Measurements from ENCODE around the gene TMPRSS6. TPM values are rescaled to one million over a fixed set of nuclear protein-coding genes. Genes with fewer than 3 reads are reported as not detected.

The TMPRSS6 gene
- total and polyA plus RNA-seq, 2 of the 8 experiments (the other 6 are each of a cell fraction or from before 2014, with no cell fraction given) = 0.02 TPM; not detected in 1

DNA sequence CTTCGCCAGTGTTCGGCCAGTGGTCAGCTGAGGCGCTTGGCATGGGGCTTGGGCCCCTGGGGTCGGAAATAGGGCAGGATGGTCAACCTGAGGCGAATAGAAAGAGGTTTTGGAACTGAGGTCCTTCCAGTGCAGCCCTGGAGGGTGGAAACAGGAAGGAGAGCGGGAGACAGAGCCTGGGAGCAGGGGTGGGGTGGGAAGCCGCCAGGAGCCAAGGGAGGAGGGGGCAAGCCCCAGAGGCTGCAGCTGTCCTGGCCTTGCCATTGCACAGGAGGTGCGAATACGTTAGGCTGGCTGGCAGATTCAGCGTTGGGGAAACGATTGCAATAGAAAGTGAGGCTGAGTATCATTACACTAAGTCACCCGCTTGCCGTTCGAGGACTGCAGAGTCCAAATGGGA lies 71.8 kb downstream of the TMPRSS6 start:
- TF ChIP-seq SRF (IDR thresholded peaks at IDR 0.05; ENCODE audit: low read depth, low read length) = no peak
- no peak for TF ChIP-seq ASH2L (IDR thresholded peaks at IDR 0.05; ENCODE audit: low read length)
- TF ChIP-seq, protein P1, sequence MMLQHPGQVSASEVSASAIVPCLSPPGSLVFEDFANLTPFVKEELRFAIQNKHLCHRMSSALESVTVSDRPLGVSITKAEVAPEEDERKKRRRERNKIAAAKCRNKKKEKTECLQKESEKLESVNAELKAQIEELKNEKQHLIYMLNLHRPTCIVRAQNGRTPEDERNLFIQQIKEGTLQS (IDR thresholded peaks at IDR 0.05; ENCODE audit: insufficient read depth, low read depth, low read length) = no peak
- TF ChIP-seq POU5F1 (IDR thresholded peaks at IDR 0.05; ENCODE audit: low read depth, low read length) = no peak
- TF ChIP-seq, protein P2, sequence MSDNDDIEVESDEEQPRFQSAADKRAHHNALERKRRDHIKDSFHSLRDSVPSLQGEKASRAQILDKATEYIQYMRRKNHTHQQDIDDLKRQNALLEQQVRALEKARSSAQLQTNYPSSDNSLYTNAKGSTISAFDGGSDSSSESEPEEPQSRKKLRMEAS (IDR thresholded peaks at IDR 0.05) = no peak
- TF ChIP-seq, protein P3, sequence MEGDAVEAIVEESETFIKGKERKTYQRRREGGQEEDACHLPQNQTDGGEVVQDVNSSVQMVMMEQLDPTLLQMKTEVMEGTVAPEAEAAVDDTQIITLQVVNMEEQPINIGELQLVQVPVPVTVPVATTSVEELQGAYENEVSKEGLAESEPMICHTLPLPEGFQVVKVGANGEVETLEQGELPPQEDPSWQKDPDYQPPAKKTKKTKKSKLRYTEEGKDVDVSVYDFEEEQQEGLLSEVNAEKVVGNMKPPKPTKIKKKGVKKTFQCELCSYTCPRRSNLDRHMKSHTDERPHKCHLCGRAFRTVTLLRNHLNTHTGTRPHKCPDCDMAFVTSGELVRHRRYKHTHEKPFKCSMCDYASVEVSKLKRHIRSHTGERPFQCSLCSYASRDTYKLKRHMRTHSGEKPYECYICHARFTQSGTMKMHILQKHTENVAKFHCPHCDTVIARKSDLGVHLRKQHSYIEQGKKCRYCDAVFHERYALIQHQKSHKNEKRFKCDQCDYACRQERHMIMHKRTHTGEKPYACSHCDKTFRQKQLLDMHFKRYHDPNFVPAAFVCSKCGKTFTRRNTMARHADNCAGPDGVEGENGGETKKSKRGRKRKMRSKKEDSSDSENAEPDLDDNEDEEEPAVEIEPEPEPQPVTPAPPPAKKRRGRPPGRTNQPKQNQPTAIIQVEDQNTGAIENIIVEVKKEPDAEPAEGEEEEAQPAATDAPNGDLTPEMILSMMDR (IDR thresholded peaks at IDR 0.05; ENCODE audit: control extremely low read depth in 1 of 3, insufficient read depth in 1 of 3, low read depth in 1 of 3, low read length in 3 of 3) = no peak
- TF ChIP-seq SIRT6 (IDR thresholded peaks at IDR 0.05; ENCODE audit: low read length) = no peak
- no peak for TF ChIP-seq TEAD4 (IDR thresholded peaks at IDR 0.05; ENCODE audit: low read depth, low read length)
- Histone ChIP-seq H2BK12ac (ENCODE audit: low read depth, low read length) (no peak overlapping the region), H3K4me1 (replicated peaks in 1 of 4; ENCODE audit: control insufficient read depth in 3 of 4, insufficient read depth in 4 of 4, low read length in 3 of 4) (peaks cover 0 to 12% (median 5%) of the 10 kb centered on the region in 4 experiments; a peak in 4 of 7 replicates), H2BK20ac (ENCODE audit: low read length) (no peak overlapping the region), H2AFZ (ENCODE audit: low read length) (no peak overlapping the region), H3K56ac (replicated peaks; ENCODE audit: insufficient read length, low read depth, low read length) (no peak overlapping the region), H3K36me3 (ENCODE audit: control insufficient read depth in 2 of 4, insufficient read depth in 4 of 4, low read length in 3 of 4) (no peaks in the 10 kb centered on the region), H3K23me2 (ENCODE audit: low read depth, low read length) (no peaks in the 10 kb centered on the region), H4K91ac (replicated peaks; ENCODE audit: insufficient read length, low read length) (no peak overlapping the region), H2BK15ac (ENCODE audit: low read length) (no peak overlapping the region), H2AK5ac (ENCODE audit: low read depth, low read length) (no peak overlapping the region), H3K4me3 (ENCODE audit: extremely low read depth in 1 of 4, insufficient read depth in 2 of 4, low read depth in 3 of 4, low read length in 4 of 4) (no peak overlapping the region), H3K79me1 (ENCODE audit: low read depth, low read length) (no peaks in the 10 kb centered on the region), H3K18ac (ENCODE audit: extremely low read depth, low read length) (no peak overlapping the region; the same call in 1 of the 2 replicates), H4K5ac (ENCODE audit: insufficient read length, low read depth, low read length) (no peak overlapping the region), H3K9ac (replicated peaks in 1 of 4; ENCODE audit: extremely low read depth in 1 of 4, low read depth in 3 of 4, low read length in 3 of 4) (no peak overlapping the region), H4K8ac (ENCODE audit: extremely low read depth, insufficient read depth, low read length) (no peak overlapping the region), H3K9me3 (ENCODE audit: insufficient read depth in 2 of 2, low read depth in 1 of 2, low read length in 1 of 2) (no peaks in the 10 kb centered on the region), H3K14ac (ENCODE audit: insufficient read length) (no peak overlapping the region), H4K20me1 (replicated peaks in 1 of 2; ENCODE audit: control insufficient read depth in 1 of 2, insufficient read depth in 2 of 2, low read length in 2 of 2) (no peaks in the 10 kb centered on the region), H3K23ac (ENCODE audit: insufficient read length) (no peak overlapping the region), H2BK120ac (replicated peaks; ENCODE audit: low read depth, low read length) (no peak overlapping the region), H3K4ac (replicated peaks; ENCODE audit: insufficient read length, low read depth, low read length) (peak overlapping the region; percentile 25), H3K79me2 (ENCODE audit: control insufficient read depth in 1 of 2, insufficient read depth in 2 of 2, low read length in 2 of 2) (no peaks in the 10 kb centered on the region), H3K27me3 (replicated peaks in 1 of 4; ENCODE audit: control insufficient read depth in 3 of 4, extremely low read depth in 1 of 4, insufficient read depth in 3 of 4, low read length in 3 of 4) (0 out of 7 replicates have a peak, but pooled peaks cover 0 to 5% (median 0%) of the 10 kb centered on the region in 4 experiments), H3K27ac (ENCODE audit: low read depth, low read length) (no peak overlapping the region), H3K4me2 (ENCODE audit: insufficient read depth in 1 of 2, low read depth in 2 of 2, low read length in 2 of 2) (no peak overlapping the region), H2BK5ac (ENCODE audit: low read depth, low read length) (no peak overlapping the region)
- POLR2A ChIA-PET (ENCODE audit: partially characterized antibody) = interaction anchor here (1.3 to 1.8 kb wide), 2 partner anchors 14 to 18 kb away, joined by 3 read pairs; no protein-coding TSS in a partner anchor
- 79% methylated on average over 14 of the region's 14 CpGs; no CpG with 5 or more reads in 1 of the 2 experiments for WGBS, 2 experiments (ENCODE audit: extremely low coverage in 1 of 2, insufficient coverage in 1 of 2, insufficient read length in 1 of 2, insufficient replicate concordance in 2 of 2, low coverage in 1 of 2, low lambda C conversion rate in 2 of 2, missing lambda C conversion rate in 1 of 2)
- DNase-seq (ENCODE audit: low read depth in 1 of 2, low spot score in 2 of 2) (no peak), FAIRE-seq (no peak)
- CTCF ChIA-PET (ENCODE audit: partially characterized antibody) = interaction anchor here (0.9 to 1.7 kb wide), 5 partner anchors 10 to 166 kb away, joined by 3 to 4 read pairs (median 3); no protein-coding TSS in a partner anchor
